HG02759 (cell line): ENCODE measurements around the gene SMIM24.
A peak's percentile ranks its signal among the peaks of the same experiment; 100 is the strongest.
"Not testable (repeated sequence)": the region's sequence is repeated elsewhere in the genome, so short reads cannot be mapped to it uniquely, and the experiment has no call there.

Experiments used
- ATAC-seq: cut with Tn5 transposase; IDR thresholded peaks from one replicate; pipeline ENCODE4 v1.9.1; 2021; ENCODE audit warnings: mild to moderate bottlenecking, moderate library complexity; ENCODE audit not compliant: unreplicated experiment

Gene SMIM24

GRCh38 chr19:3515891-3516422 is 35.6 kb upstream of the SMIM24 start:
- no peak for ATAC-seq

DNA sequence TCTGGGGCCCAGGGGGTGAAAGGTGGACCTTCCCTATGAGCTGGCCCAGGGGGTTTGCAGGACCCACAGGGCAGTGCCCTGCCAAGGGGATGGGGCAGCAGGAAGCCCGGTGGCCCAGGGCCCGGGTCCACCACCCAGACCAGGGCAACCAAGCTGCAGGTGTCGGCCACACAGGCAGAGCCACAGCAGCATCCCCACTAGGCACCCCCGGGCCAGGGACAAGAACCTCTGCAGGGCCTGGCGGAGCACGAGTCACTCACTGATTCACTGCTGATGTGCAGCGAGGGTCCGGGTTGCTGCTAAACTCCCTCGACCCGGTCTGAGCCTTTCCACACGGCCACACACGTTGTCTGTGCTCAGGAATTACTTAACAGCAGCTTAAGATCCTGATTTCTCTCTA is 34.6 kb upstream of the SMIM24 start:
- ATAC-seq, result no peak

DNA sequence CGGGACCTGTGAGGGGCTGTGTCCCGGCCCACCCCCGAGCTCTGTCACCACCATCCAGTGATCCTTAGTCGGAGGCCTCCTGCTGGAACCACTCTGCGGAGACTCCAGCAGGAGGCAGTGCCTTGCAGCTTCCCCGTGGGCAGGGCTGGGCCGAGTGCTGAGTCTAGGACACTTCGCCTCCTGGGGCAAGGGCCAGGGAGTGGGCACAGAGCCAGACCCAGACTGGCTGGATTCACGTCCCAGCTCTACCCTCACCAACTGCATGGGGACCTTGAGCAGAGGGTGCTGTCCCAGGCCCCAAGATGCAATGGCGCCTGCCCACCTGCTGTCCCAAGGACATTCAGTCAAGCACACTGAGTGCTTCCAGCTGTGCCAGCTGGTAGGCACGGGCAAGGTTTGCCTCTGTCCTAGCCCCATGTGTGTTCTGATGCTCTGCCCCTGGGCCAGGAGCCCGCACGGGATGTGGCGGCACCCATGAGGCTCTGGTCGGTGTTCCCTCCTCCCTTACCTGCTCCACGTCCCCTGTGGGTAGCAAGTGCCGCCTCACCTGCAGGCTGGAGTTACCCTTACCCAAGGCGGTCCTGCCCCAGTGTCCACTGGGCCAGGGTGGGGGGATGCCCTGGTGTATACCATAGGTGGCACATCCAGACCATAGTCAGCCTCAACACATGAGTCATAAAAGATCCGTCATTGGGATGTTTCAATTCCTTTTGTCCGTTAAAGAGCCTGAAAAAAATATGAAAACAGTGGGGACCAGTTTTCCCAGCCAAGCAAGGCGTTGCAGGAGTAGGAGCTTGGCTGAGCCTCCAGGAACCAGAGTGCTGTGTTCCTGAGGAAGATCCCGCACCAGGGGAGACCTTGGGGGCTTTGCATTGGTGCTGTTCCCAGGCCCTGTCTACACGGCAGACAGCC is 33.2 kb upstream of the SMIM24 start:
- ATAC-seq, result no peak

DNA sequence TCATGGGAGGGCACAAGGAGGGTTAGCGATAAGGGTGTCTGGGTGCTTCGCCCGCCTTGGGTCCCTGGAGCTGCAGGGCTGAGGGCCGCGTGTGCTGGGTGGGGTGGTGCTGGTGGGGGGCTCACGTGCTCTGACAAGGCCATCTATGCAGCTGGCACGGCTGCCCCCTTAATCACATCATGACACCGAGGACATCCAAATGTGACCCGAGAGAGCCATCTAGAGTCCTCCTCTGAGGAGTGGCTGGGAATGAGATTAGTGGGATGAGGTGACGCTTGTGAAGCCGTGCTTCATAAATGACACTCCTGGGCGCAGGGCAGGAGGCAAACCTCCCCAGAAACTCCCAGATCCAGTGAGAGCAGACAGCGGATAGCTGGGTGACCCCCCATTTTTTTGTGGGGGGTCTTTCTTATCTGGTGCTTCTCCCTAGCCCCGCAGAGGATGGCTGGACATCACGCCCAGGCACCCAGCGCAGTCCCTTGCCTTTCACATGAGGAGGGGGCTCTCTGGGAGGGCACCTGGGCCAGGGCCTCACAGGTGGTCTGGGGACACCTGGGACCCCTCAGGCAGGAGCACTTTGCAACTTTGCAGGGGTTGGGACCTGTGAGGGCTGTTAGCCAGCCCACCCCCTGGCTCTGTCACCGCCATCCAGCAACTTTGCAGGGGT is 32.4 kb upstream of the SMIM24 start:
- no peak for ATAC-seq

DNA sequence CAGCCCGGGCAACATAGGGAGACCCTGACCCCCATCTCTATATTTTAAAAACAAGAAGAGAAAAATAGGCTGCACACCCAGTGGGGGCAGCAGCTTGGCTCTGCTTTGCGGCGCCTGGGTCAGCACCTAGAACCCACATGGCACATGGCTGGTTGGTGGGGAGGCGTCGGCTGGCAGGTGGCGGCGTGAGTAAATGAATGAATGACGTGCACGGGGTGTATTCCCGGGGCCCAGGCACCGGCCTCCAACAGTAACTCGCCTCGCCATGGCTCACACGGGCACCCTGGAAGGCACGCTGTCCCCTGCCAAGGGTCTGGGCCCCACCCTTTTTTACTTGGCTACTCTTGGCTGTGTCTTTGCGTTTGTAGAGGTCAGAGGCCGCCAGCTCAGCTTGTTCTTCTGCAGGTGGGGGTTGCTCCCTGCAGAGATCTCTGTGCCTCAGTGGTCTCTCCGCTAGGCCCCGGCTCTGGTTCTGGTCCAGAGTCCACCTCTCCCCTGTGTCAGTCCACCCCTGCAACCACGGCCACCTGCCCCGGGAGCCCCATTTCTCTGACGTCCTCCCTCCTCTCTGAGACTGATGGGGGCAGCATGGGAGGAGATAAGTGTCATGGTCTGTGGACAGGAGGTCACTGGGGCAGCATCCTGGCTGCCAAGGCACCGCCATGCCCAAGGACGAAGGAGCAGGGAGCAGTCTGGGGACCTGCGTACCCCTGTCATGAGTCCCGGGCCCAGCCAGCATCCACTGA is 31.4 kb upstream of the SMIM24 start:
- ATAC-seq, result no peak

DNA sequence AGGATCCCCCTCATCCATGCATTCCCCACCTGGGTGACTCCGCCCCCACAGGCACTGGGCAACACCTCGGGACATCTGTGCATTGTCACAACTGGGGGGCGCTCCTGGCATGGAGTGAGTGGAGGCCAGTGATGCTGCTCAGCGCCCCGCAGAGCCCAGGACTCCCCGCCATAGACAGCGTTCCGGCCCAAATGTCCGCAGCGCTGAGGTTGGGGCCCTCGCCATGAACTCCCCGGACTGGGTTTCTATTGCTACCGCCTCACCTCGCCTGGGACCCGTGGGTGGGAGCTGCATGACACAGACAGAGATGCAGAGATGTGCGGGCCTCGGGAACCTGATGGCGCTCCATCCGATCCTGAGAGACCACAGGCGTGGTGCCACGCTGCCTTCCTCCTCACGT is 30.4 kb upstream of the SMIM24 start:
- ATAC-seq, result no peak

GRCh38 chr19:3509566-3509989 is 29.3 kb upstream of the SMIM24 start:
- ATAC-seq, result no peak

GRCh38 chr19:3508771-3509535 is 28.6 kb upstream of the SMIM24 start:
- ATAC-seq, result no peak

DNA sequence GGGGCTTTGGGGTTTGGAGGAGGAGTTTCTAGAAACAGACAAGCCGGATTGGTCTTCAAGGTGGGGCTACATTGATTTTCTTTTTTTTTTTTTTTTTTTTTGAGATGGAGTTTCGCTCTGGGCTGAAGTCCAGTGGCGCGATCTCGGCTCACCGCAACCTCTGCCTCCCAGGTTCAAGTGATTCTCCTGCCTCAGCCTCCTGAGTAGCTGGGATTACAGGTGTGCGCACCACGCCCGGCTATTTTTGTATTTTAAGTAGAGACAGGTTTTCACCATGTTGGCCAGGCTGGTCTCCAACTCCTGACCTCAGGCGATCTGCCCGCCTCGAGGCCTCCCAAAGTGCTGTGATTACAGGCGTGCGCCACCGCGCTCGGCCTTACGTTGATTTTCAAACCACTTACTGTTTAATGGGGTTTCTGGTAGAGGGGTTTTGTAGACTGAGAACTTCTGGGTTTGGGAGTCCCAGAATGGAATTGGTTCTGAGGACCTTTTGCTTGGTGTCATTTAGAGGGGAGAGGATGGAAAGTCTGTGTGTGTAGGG is 27.9 kb upstream of the SMIM24 start:
- ATAC-seq, result not testable (repeated sequence)

DNA sequence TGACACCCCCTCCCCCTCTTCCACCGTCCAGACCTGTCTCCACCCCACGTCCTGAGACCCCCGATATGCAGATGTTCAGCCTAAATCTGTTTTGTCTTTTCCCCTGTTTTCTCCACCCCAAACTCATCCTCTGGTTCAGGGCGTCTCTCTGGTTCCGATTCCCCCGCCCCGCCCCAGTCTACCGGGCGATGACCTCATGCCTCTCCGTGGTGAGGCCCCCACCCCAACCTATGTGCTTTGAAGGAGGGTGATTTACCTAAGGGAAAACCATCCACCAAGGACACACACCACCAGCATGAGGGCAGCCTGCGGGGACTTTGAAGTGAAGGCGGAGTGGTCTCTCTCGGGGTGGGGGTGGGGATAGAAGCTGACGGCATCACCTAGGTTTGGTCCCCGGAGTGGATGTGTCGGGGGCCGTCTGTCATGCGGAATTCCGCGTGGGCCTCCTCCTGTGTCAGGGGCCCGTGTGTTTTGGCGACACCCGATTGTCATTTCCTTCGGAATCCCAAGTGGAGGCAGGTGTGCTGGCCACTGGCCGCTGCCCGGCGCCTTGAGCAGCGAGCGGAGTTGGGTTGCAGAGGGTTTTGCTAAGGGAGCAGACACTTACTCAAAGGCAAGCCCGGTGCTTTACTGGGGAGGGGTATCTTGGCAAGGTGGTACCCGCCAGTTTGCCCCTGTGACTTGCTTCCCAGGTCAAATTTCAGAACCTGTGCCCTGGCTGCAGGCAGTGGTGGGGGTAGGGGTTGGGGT is 27.2 kb upstream of the SMIM24 start:
- no peak for ATAC-seq

DNA sequence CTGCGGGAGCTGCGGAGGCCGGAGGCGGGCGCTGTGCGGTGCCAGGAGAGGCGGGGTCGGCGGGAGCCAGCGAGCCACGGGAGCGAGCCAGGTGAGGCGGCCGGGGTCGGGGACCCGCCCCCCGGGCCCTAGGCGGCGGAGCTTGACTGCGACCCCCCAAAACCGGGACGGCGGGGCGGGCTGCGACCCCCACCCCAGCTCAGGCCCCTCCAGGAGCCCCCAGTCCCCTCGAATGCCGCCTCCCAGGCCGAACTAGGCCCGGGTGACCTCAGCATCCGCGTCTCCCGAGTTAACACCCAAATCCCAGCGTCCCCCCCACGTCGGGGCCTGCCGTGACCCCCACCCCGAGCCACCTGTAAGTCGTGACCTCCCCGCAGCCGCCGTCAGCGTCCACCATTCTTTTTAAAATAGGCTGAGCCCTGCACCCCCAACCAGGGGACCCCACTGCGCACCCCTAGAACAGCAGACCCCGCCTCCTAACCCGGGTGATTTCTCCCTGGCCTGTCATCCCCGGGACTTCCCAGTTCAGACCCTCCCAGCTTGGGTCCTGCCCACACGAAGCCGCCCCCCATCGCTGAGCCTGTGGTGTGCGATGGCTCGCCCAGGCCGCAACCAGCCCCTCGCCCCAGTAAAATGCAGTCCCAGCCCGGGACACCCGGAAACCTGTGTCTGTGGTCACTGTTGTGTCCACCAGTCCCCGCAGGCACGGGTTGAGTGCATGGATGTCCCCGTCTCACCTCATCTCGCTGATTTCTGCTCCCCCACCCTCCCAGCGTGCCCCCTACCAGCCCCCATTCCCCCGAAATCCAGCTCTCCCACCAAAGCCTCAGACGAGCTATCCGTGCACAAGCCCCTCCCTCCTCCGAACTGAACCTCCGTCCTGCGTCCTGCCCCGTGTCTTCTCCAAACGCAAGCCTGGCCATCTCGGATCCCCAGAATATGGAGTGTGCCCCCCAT is 26.3 kb upstream of the SMIM24 start:
- ATAC-seq, result no peak

DNA sequence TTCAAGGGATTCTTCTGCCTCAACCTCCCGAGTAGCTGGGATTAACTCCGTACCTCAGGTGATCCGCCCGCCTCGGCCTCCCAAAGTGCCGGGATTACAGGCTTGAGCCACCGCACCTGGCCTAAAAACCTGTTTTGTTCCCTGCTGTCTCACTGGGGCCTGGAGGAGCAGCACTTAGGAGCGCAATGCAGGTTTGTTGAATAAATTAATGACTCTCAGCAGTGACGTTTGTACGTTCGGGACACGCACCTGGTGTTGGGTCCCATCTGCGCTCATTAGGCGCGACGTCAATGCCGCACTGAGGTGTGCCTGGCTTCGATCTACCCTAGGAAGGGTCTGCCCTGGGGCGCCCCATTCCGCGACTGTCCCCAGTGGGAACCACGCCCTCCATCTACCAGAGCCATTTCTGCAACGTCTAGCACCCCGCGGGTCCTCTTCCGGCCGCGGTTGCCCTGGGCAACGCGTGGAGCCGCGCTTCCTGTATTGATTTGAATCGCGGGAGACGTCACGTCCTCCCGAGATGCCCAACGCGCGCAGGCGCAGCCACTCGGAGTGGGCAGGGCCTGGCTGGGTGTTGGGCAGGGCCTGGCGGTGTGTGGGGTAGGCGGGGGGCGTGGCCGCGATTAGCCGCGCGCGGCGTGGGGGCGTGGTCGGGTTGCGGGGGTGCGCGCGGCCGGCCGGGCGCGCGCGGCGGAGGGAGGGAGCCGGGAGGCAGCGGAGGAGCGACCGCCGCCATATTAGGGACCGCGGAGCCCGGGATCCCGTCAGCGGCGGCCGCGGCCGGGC is 25.5 kb upstream of the SMIM24 start, which contains the start of gene FZR1:
TSS of gene FZR1 (plus strand) at position 714 of the 786 bp plus-strand sequence. CDS start 16,679 bp downstream, outside the sequence.
- peak; percentile 94 for ATAC-seq

- ATAC-seq, result no peak
Measured at GRCh38 chr19:3504735-3505134, 24.4 kb upstream of the SMIM24 start.

DNA sequence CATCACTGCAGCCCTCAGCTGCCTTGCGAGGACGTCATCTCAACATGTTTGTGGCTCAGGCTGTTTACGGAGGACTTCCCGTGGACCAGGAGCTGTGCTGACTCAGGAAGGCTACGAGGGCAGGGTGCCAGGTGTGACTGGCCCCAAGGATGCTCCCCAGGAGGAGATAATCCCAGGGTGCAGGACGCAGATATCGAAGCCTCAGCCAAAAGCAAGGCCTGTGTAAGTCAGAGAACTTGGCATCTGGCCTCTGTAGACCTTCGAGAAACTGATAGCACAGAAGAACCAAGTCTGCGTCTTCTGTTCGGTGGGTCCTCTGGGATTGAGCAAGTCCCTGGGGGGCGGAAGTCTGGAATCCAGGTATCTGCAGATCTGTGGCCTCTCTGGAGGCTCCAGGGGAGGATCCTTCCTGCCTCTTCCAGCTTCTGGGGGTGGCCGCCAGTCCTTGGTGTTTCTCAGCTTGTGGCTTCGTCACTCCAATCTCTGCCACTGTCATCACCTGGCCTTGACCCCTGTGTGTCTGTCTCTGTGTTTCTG is 22.8 kb upstream of the SMIM24 start:
- no peak for ATAC-seq

DNA sequence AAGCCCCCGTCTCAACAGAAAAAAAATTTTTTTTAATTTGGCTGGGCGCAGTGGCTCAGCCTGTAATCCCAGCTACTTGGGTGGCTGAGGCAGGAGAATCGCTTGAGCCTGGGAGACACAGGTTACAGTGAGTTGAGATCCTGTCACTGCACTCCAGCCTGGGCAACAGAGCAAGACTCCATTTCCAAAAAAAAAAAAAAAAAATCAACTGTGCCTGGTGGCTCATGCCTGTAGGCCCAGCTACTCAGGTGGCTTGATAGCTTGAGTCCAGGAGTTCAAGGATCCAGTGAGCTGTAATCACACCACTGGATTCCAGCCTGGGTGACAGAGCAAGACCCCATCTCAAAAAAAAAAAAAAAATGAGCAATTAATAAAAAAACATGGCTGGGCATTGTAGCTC is 21.5 kb upstream of the SMIM24 start:
- no peak for ATAC-seq

DNA sequence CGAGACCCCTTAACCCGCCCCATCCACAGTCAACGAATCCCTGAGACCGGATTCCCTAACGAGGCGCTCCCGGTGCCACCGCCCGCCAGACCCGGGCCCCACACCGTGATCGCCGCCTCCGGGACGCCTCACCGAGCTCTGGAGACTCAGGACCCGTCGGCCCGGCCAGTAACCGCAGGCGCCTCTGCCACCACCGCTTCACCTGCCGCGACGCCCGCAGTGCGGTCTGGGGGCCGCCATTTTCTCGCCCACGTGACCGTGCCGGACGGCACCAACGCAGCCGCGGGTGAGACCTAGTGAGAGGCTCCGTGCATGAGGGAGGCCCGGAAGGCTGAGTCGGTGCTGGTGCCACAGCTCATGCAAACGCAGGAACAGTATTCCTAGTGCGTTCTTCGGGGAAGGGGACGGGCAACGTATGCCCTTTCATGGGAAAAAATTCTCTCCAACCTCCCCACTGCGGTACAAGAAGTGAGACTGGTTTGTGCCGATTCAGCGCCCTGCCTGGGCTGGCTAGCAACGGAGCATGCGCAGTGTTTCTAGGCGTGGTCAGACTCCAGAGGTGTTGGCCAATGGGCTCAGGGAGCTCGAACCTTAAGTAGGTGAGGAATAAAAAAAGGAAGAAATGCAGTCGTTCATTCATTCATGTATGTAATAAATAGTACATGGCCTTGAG is 20.2 kb upstream of the SMIM24 start, which contains the start of gene DOHH:
TSS of gene DOHH (minus strand) at position 246 of the 673 bp plus-strand sequence. CDS start 3,860 bp downstream, outside the sequence.
- ATAC-seq, result peak; percentile 92
